HG02981 (cell line): Measurements from ENCODE around the gene ACTC1.
"Not testable (repeated sequence)": the region's sequence is repeated elsewhere in the genome, so short reads cannot be mapped to it uniquely, and the experiment has no call there.

ENCODE experiments used
- ATAC-seq: cut with Tn5 transposase; IDR thresholded peaks from one replicate; pipeline ENCODE4 v1.9.1; 2021; ENCODE audit warnings: mild to moderate bottlenecking, moderate library complexity; ENCODE audit not compliant: unreplicated experiment

Gene ACTC1

DNA sequence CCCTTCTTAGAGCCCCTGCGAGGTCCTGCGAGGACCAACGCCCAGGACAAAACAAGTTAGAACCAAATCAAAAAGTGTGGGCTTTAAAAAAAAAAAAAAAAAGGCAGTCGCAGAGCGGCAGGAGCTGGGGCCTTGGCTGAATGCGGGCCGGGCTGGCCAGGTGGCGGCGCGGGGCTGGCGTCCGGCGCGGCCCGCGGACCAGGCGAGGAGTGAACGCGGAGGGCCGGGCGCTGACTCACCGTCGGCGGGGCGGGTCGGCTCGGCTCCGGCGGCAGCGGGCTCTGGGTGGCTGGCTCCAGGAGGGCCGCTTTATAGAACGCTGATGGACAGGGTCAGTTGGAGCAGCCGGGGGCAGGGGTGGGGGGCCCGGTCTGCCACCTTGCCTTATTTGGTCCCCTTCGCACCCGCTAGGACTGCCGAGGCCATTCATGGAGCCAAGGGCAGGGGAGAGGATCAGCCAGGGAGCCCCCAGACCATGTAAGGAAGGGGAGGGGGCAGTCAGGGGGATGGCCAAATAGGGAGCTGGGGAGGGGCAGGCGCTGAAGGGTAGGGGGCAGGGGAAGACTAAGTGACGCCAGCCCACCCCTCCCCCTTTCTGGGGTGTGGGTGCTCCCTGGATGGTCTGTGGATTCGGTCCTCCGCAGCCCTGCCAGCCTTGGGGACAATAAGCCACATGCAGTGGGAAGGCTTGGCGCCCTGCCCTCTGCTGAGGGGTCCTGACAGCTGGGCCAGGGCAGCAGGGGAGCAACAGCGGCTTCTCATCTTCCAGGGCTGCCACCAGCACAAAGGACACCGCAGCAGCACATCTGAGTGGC, at the start of gene ACTC1:
TSS of gene ACTC1 (minus strand) at position 283 of the 815 bp plus-strand sequence. CDS start 741 bp downstream, outside the sequence.
- no peak for ATAC-seq

DNA sequence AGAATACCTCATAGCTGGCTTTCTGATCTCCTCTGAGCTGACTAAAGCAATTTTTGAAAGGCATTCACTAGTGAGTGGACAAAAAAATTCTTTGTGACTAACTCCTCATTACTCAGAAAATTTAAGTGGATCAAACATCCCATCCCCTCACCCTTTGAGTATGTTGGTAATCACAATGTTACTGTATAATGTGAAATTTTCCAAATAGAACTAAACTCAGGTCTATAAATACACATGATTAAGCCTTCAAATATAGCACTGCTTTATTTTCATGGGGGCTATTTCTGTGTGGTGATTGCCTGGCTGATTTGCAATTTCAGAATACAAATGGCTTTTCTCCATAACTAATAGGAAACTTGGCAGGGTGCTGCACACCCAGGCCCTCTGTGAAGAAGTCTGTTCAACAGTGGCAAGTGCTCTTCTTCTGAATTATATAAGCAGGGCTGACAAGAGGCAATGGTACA, 45.9 kb upstream of the ACTC1 start:
- no peak for ATAC-seq

DNA sequence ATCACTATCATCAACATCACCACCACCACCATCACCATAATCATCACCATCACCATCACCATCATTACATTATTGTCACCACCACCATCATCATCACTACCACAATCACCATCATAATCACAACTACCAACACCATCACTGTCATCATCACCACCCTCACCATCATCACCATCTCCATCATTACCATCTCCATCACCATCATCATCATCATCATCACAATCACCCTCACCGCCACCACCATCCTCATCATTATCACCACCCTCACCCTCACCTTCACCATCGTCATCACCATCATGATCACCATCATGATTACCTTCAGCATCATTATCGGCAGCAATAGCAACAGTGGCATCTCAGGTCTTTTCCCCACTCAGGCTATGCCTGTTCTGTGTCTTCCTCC, 42.9 kb upstream of the ACTC1 start:
- no peak for ATAC-seq

DNA sequence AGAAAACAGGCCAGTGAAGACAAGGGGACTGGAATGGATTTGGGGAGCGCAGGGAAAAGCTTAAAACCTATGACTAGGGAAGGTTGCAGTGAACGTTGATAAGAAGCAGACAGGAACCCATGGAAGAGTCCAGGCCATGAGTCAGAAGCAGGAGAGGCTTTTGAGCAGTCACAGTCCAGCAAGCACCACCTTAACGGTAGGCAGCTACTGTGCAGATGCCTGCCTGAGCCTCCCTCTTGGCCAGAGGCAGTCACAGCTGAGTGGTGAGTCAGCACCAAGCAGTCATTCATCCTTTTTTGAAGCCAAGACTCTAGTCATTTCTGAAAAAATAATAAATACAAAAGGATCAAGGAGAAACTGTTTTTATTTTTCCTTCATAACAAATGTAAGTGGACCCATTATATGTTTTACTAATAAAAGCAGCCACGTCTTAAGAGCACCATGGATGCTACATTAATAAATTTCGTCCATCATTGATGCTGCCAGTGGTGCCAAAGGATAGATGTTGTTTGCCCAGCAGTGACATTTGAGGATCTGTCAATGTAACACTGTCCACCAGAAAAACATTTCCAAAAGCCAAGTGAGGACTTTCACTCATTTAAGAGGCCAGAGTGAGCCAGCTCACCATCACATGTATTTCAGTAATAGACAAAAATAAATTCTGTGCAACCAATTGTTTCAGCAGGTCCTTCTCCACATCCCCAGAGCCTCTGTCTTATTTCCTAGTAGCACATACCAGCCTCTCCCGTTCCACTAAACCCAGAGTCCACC, 42.1 kb upstream of the ACTC1 start:
- no peak for ATAC-seq

DNA sequence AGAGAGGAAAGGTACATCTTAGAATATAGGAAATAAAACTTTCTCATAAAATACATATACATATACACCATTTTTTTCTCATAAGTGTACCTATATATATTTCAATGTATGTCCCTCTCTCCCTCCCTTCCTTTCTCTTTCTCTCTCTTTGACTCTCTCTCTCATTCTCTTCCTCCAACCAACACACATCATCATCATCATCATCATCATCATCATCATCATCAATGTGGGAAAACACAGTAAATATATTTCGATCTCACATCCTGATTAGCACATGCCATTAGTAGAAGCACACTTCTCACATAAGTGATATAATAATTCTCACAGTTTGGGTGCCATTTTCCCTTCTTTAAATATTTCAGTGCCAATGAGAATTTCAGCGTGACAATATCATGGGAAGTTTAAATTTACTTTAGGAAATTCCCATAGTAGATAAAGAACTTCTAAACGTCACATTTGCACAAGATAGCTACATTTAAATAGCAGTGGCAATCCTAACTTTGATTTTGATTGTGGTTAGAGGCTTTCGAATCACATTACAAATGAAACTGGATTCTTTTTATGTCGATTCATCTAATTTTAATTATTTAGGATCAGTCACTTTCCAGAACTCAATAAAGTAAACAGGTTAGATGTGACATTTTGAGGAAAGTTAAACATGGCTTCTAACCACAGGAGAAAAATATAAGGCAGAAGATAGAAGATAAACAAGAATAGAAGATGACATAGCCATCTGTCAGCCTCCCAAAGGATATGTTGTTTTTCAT, 33.0 kb upstream of the ACTC1 start:
- ATAC-seq: no peak

DNA sequence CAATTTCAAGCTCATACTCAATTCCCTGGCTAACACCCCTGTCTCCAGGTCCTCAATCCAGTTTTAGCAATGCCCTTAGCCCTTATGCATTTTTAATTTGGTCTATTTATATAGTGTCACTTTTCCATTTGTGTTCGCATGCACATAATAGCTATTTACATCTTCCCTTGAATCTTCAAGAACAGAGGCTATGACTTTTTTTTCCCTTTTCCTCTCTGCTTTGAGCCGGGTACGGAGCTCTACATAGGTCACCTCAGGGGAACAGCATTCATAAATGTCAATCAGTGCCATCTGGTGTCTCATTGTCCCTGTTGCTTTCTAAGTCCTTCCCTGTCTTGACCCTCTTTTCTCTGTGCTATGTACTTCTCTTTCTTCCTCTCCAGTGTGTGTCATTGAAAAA, 26.5 kb upstream of the ACTC1 start:
- ATAC-seq: no peak

DNA sequence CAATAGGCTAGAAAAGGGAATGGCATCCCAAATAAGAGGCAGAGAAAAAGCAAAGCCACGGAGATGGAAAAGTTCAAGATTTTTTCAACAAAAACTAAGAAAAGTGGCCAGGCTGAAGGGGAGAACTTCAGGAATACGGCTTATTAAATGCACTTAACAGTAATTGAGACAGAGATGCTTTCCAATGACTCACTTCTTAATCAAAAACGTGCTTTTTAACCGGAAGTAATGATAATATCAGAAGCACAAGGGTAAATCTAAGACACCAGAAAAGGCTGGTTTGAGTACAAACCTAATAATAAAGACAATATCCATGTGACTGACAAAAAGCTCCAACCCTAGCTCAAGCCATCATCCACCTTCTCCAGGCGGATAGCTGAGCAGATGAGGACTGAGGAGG, 24.8 kb upstream of the ACTC1 start:
- ATAC-seq: no peak

DNA sequence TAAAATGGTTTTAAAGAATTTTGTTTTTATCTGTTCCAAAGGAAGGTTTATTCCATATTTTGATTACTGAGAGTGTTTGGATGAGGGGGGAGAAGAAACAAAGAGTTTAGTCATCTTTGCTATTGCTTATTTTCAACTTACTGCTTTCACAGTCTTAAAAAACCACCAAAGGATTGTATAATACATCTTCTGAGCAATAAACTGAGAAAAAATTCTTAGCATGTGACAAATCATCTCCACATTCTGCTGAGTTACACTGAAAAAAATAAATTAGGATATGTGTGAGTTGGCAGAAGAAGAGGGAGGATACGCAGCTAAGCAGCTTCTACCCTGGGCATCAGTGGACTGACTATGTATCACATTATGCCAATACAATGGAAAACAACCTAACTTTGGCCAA, 23.2 kb upstream of the ACTC1 start:
- ATAC-seq: no peak

DNA sequence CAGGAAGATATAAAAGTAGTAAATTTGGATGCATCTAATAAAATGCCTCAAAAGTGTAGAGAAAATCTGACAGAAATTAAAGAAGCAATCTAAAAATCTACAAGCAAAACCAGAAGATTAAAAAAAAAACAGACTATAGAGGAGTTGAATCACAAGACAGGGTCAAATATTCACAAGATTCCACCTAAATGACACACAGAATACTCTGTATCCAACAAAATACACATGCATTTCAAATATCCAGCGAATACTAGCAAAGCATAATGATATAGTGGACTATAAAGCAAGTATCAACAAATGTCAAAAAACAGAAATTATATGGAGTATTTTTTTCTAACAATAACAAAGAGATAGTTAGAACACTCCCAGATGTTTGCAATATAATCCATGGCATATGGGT, 20.5 kb upstream of the ACTC1 start:
- no peak for ATAC-seq

DNA sequence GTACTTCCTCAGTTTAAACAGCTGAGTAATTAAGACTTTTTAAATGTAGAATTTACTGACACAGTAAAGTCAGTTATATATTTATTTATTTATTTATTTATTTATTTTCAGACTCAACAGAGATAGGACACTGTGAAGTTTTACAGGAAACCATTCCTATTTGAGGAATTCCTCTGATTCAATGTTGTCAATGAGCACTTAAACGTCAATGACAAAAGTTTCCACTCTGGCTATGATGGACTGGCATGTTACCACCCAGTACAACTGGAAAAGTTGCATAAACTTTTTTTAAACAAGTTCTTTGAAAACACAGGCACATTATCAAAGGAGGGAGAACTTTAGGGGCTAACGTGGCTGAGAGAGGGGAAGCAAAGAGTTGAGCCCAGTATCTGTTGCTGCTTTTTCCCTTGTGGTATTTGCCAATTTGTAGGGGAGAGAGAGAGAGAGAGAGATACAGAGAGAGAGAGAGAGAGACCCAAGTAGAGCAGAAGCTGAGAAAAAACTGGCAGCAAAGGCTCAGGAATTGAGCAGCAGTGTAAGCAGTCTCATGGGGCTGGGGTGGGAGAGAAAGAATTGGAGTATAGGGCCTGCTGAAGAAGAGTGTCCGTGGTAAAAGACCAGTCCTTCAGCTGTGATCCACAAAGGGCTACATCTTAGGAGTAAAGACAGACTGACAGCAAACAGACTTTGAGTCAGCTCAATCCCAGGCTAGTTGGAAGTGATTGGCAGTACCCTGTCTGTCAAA, 18.3 kb upstream of the ACTC1 start:
- ATAC-seq: no peak

DNA sequence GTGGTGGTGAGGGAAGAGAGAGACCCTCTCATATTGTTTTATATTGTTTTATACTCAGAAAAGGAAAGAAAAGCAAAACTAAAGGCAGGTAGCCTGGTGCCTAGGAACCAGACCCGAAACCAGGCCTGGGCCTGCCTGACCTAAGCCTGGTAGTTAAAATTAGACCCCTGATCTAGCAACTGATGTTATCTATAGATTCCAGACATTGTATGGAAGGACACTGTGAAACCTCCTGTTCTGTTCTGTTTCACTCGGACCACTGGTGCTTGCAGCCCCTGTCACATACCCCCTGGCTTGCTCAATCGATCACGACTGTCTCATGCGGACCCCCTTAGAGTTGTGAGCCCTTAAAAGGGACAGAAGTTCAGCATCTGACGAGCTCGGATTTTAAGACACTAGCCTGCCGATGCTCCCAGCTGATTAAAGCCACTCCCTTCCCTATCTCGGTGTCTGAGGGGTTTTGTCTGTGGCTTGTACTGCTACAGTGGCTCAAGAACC, 17.6 kb upstream of the ACTC1 start:
- ATAC-seq: not testable (repeated sequence)

DNA sequence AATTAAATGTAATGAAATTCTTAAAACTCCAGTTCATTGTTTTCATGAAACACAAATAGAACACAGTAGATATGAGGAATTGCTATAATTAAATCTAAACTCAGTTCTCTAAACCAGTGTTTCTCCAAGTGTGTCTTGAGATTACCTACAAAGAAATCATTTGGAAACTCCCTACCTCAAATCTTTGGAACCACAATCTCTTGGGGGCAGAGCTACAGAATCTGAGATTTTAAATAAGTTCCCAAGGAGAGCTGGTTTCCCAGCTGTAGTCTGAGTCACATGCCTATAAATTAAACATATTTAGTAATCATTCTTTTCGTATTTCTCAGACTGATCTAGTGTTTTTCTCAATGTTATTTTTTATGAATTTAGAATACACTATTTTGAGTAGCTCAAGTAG, 17.0 kb upstream of the ACTC1 start:
- ATAC-seq: no peak

DNA sequence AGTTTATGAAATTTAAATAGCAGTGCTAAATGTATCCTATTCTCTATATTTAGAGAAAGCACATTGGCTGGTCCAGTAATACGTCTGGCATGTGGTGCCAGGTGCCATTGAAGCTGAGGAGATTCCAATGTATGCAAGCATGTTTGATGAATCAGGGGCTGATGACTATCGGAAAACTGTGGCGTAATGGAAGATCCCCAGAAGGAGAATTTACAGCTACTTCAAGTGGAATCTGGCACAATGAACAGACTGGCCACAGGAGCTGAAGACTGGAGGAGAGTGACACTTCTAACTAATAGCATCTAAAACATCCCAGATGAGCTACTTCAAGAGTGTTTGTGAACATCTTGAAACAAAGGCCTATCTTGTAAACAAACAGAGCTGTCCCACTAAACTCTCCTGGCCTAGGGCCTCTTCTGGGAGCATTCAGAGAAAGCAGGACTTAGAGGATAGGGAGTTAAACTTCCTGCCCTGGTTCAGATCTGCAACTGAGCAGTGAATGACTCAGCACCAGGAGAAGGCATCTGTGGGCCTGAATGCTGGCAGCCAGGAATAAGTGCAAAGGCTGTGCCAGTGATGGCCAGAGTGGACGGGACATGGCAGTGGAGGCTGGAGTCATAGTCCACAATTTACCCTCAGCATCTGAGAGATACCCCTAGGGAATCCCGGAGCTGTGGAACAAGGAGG, 15.2 kb upstream of the ACTC1 start:
- ATAC-seq: no peak

DNA sequence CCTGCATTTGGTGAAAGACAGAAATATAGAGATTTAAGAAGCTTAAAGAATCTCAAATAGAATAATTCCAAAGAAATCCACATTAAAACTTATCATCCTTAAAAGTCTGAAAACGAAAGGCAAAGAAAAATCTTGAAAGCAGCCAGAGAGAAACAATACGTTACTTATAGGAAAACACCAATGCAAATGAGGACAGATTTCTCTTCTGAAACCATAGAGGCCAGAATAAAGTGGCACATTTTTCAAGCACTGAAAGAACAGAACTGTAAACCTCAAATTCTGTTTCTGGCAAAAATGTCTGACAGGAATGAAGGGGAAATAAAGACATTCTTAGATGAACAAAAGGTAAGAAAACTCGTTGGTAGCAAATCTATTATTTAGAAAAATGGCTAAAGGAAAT, 13.8 kb upstream of the ACTC1 start:
- no peak for ATAC-seq

DNA sequence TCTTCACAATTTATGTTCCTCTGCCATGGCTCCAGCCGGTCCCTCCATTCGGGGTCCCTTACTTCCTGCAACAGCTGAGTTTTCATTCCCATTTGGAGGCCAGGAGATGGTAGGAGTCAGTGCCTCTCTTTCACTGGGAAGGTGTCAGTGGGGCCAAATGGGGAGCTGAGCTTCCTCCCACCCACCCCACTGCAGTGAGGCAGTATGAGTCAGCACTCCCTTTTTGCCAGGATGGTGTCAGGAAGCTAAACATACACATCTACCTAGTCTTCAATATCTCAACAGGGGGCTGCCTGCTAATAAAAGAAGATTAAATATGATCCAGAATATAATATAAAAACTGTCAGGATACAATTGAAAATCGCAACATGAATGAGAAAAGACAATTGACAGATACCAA, 12.7 kb upstream of the ACTC1 start:
- ATAC-seq: no peak

DNA sequence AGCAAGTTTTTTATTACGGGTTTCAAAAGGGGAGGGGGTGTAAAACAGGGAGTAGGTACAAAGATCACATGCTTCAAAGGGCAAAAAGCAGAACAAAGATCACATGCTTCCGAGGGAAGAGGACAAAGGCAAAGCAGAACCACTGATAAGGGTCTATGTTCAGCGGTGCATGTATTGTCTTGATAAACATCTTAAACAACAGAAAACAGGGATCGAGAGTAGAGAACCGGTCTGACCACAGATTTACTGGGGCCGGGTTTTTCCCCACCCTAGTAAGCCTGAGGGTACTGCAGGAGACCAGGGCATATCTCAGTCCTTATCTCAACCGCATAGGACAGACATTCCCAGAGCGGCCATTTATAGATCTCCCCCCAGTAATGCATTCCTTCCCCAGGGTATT, 11.9 kb upstream of the ACTC1 start:
- ATAC-seq: not testable (repeated sequence)

DNA sequence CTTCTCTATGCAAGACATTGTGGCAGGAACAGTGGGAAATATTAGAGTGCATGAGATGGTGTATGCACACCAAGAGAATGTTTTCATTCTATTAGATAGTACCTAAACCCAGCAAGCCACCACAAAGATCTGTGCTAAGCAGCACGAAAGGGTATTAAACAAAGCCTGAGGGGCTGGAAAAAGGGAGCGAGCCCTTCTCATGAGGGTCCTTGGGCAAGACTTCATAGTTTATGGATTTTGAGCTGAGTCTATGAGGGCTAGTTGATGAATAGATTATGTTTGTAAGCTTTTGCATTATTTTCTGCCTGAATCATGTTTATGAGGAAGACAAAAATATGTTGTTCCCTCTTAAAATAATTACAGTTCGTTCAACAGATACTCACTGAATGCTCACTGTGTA, 9.4 kb upstream of the ACTC1 start:
- ATAC-seq: no peak

DNA sequence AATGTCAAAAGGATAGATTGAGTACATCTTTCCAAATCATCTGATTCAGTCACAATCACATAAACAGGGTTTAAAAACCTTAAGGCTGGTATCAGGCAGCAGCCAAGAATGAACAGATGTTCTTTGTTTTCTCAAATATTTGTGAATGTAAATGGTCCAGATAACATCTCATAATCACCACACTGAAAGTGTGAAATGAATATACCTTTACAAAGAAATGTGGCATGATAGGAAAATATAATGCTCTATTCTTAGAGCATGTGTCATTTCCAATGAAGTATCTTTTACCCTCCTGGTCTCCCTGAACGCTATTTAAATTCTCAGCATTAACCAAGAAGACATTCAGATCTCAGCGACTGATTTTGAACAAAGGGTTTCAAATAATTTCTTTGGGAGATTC, 8.8 kb upstream of the ACTC1 start:
- no peak for ATAC-seq

DNA sequence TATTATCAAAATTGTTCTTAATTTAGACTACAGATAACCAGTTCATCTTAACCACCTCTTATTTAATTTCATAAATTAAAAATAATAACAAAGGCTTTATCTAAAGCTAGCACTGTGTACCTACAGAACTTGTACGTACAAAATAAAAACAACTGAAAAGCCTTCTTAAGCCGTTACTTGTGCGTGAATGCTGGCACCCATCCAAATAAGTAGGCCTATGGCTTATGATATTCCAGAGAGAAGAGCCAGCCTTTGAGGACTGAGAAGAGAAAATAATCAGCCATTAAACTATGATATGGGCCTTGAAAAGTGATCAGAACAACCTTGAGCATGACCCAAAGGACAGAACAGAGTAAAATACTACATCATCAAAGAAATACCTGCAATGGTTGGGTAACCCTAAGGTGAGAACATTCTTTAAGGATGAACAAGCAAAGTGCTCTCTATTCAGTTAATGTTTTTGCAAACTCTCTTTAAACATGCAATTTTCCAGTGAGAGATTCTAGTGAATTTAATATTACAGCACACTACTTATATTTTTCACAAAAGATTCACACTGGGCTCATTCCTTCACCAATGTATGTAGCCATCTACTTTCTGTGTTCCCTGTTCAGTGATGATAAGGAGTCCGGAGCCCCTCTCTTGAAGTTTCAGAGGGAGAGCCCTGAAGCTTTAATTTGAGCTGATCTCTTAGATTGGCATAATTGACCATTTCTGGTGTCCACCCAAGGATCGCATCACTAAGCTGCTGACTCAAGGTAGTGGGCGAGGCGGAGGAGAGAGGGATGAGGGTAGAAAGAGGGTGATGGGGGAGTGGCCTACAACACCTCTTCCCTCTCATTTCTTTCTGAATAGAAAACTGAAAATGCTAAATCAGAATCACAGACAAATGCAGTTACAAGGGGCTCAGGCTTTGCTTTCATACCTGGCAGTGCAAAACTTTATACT, 7.7 kb upstream of the ACTC1 start:
- no peak for ATAC-seq
